Measurements from ENCODE around the gene ADD1.

The ADD1 gene

DNA sequence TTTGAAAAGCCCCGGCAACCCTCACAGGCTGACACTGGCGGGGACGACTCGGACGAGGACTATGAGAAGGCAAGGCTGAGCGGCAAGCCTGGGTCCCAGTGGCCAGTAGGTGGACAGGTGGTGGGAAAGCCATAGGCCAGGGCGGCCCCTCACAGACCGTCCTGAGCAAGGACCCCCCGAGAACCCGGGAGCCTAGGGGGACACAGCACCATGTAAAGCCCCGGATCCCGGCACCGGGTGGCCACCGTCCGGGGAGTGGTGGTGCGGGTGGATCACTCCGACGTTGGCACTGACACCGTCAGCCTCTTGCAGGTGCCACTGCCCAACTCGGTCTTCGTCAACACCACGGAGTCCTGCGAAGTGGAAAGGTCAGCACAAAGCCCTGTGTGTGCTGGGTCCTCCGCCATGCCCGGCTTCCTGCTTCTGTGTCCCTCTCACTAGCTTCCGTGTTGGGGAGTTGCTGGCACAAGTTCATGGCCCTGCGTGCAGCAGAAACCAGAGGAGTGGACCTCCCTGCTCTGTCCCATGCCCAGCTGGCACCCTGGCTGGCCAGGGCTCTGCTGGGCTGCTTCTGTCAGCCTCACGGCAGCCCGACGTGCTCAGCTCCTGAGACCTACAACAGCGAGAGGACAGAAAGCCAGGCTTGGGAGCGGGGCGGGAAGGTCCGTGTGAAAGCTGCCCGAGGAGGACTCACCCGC, 11.9 kb upstream of the ADD1 start:
- H3K79me2 ChIP-seq (ENCODE audit: control insufficient read depth, low read length), result no peaks in the 10 kb centered on the region
- no peak for TF ChIP-seq EZH2phosphoT487 (IDR thresholded peaks at IDR 0.05; ENCODE audit: borderline replicate concordance, low read length)
- TF ChIP-seq, protein P1, sequence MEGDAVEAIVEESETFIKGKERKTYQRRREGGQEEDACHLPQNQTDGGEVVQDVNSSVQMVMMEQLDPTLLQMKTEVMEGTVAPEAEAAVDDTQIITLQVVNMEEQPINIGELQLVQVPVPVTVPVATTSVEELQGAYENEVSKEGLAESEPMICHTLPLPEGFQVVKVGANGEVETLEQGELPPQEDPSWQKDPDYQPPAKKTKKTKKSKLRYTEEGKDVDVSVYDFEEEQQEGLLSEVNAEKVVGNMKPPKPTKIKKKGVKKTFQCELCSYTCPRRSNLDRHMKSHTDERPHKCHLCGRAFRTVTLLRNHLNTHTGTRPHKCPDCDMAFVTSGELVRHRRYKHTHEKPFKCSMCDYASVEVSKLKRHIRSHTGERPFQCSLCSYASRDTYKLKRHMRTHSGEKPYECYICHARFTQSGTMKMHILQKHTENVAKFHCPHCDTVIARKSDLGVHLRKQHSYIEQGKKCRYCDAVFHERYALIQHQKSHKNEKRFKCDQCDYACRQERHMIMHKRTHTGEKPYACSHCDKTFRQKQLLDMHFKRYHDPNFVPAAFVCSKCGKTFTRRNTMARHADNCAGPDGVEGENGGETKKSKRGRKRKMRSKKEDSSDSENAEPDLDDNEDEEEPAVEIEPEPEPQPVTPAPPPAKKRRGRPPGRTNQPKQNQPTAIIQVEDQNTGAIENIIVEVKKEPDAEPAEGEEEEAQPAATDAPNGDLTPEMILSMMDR (IDR thresholded peaks at IDR 0.05; ENCODE audit: low read depth, low read length, poor library complexity, severe bottlenecking), result no peak
- no peak overlapping the region for H3K4me3 ChIP-seq (ENCODE audit: low read length)
- H4K20me1 ChIP-seq (ENCODE audit: control insufficient read depth, insufficient read depth, low read depth, low read length), result peaks cover 16% of the 10 kb centered on the region
- peaks cover 25% of the 10 kb centered on the region for H3K27me3 ChIP-seq (ENCODE audit: control insufficient read depth, low read length)
- H3K9me3 ChIP-seq (ENCODE audit: control insufficient read depth, insufficient read depth, low read length), result no peaks in the 10 kb centered on the region
- H3K9me2 ChIP-seq (replicated peaks; ENCODE audit: control insufficient read depth, low read length), result no peaks in the 10 kb centered on the region
- H3K4me2 ChIP-seq (ENCODE audit: low read length), result no peak overlapping the region
- peaks cover 2% of the 10 kb centered on the region; the same call in 1 of the 2 replicates for H3F3A ChIP-seq (ENCODE audit: control insufficient read depth, insufficient read depth)
- no peaks in the 10 kb centered on the region for H3K36me3 ChIP-seq (ENCODE audit: control insufficient read depth, low read length)
- no peak overlapping the region for H3K27ac ChIP-seq (ENCODE audit: low read depth, low read length)
- peaks cover 45% of the 10 kb centered on the region for H3K4me1 ChIP-seq (ENCODE audit: control insufficient read depth, low read length)

DNA sequence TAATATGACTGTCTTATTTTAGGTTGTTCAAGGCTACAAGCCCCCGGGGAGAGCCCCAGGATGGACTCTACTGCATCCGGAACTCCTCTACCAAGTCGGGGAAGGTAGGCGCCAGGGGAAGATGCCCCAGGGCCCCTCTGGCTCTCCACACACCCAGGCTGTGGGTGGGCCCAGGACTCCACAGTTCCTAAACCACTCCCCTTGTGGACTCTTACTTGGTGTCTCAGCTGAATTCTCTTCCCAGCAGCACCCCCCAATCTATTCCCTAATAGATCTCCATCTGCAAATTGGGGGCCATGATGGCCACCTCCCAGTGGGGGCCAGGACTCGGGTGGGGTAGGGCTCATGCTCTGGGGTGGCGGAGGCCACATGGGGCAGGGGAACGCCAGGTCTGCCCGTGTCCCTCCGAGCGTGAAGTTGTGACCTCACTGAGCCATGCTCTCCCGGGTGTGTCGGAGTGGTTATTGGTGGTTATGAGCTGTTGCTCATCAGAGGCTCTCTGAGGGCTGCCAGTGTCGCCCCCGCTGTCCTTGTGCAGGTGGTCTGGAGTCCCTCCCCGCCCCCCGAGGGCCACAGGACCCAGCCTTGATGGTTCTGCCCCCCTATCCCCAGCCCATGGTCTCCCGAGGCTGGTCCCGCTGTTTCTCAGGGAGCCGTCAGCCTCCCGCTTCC, 11.2 kb upstream of the ADD1 start:
- peaks cover 49% of the 10 kb centered on the region for H3K4me1 ChIP-seq (ENCODE audit: control insufficient read depth, low read length)
- H4K20me1 ChIP-seq (ENCODE audit: control insufficient read depth, insufficient read depth, low read depth, low read length), result peaks cover 16% of the 10 kb centered on the region
- no peak overlapping the region for H3K27ac ChIP-seq (ENCODE audit: low read depth, low read length)
- H3K79me2 ChIP-seq (ENCODE audit: control insufficient read depth, low read length), result no peaks in the 10 kb centered on the region
- no peak for TF ChIP-seq EZH2phosphoT487 (IDR thresholded peaks at IDR 0.05; ENCODE audit: borderline replicate concordance, low read length)
- TF ChIP-seq, protein P1 (IDR thresholded peaks at IDR 0.05; ENCODE audit: low read depth, low read length, poor library complexity, severe bottlenecking), result no peak
- H3K4me3 ChIP-seq (ENCODE audit: low read length), result peak overlapping the region; percentile 38
- H3K9me3 ChIP-seq (ENCODE audit: control insufficient read depth, insufficient read depth, low read length), result no peaks in the 10 kb centered on the region
- H3F3A ChIP-seq (ENCODE audit: control insufficient read depth, insufficient read depth), result peaks cover 2% of the 10 kb centered on the region; the same call in 1 of the 2 replicates
- H3K9me2 ChIP-seq (replicated peaks; ENCODE audit: control insufficient read depth, low read length), result no peaks in the 10 kb centered on the region
- H3K36me3 ChIP-seq (ENCODE audit: control insufficient read depth, low read length), result no peaks in the 10 kb centered on the region
- H3K4me2 ChIP-seq (ENCODE audit: low read length), result peak overlapping the region; percentile 43
- peaks cover 25% of the 10 kb centered on the region for H3K27me3 ChIP-seq (ENCODE audit: control insufficient read depth, low read length)

DNA sequence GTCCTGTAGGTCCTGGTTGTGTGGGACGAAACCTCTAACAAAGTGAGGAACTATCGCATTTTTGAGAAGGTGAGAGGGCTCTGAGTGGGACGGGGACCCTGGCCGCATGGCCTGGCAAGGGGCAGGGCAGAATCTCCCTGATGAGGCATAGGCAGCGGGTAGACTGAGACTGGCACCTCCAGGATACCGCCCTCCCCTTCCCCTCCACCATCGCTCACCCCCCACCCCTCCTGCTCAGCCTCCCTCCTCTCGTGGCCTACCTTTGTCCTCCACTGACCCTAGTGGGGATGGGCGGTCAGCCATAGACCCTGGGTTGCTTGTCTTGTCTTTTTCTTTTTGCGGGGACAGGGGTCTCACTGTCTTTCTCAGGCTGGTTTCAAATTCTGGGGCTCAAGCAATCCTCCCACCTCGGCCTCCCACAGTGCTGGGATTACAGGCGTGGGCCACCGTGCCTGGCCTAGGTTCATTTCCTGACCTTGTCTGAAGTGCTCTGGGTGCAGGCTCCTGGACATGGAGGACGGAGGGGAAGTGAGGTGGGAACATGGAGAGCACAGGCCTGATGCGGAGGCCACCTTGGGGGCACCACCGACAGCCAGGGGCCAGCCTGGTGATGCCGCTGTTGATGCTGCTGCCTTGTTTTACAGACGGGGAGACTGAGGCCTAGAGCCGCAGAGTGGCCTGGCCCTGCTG, 10.5 kb upstream of the ADD1 start:
- Histone ChIP-seq H3K27me3 (ENCODE audit: control insufficient read depth, low read length) (peaks cover 25% of the 10 kb centered on the region), H3K4me2 (ENCODE audit: low read length) (peak overlapping the region; percentile 43), H3K4me3 (ENCODE audit: low read length) (peak overlapping the region; percentile 38), H3K9me2 (replicated peaks; ENCODE audit: control insufficient read depth, low read length) (no peaks in the 10 kb centered on the region), H3K36me3 (ENCODE audit: control insufficient read depth, low read length) (no peaks in the 10 kb centered on the region), H4K20me1 (ENCODE audit: control insufficient read depth, insufficient read depth, low read depth, low read length) (peaks cover 16% of the 10 kb centered on the region), H3K79me2 (ENCODE audit: control insufficient read depth, low read length) (no peaks in the 10 kb centered on the region), H3K9me3 (ENCODE audit: control insufficient read depth, insufficient read depth, low read length) (no peaks in the 10 kb centered on the region), H3K4me1 (ENCODE audit: control insufficient read depth, low read length) (peaks cover 56% of the 10 kb centered on the region), H3F3A (ENCODE audit: control insufficient read depth, insufficient read depth) (peaks cover 3% of the 10 kb centered on the region; the same call in 1 of the 2 replicates), H3K27ac (ENCODE audit: low read depth, low read length) (no peak overlapping the region)
- TF ChIP-seq EZH2phosphoT487 (IDR thresholded peaks at IDR 0.05; ENCODE audit: borderline replicate concordance, low read length), result no peak

Data from DOHH2 (cell line).